GM21786 (cell line): ENCODE results near the gene C1orf232.
A peak's percentile ranks its signal among the peaks of the same experiment; 100 is the strongest.

Experiments used
- ATAC-seq: cut with Tn5 transposase; IDR thresholded peaks from one replicate; pipeline ENCODE4 v1.9.1; 2021; ENCODE audit not compliant: unreplicated experiment

C1orf232 gene

GRCh38 chr1:26180010-26180506, 11.3 kb upstream of the C1orf232 start:
- no peak for ATAC-seq

- ATAC-seq = no peak
Measured at GRCh38 chr1:26177182-26177684, 8.5 kb upstream of the C1orf232 start, which contains the start of gene CNKSR1. Gene CNKSR1, plus strand, starts transcription at chr1:26177491. Its CDS starts 57 bp downstream, at chr1:26177548.

- ATAC-seq = no peak
Measured at GRCh38 chr1:26175346-26175745, 6.6 kb upstream of the C1orf232 start.

GRCh38 chr1:26171084-26172072, 2.6 kb upstream of the C1orf232 start, which contains the start of gene ZNF593OS:
Gene ZNF593OS, minus strand, starts transcription at chr1:26171832. Its CDS starts 171 bp downstream, at chr1:26171661.
- ATAC-seq = no peak

GRCh38 chr1:26170472-26170821, 1.7 kb upstream of the C1orf232 start:
- no peak for ATAC-seq

- ATAC-seq = peak; percentile 89
Measured at GRCh38 chr1:26169669-26170471, 1.1 kb upstream of the C1orf232 start, which contains the start of gene ZNF593. Gene ZNF593, plus strand, starts transcription at chr1:26169908. Its CDS starts 76 bp downstream, at chr1:26169984.

GRCh38 chr1:26169198-26169554, 413 bp upstream of the C1orf232 start:
- no peak for ATAC-seq

GRCh38 chr1:26166719-26167281, 2.0 kb downstream of the C1orf232 start:
- no peak for ATAC-seq

- no peak for ATAC-seq
Measured at GRCh38 chr1:26164861-26165842, 3.6 kb downstream of the C1orf232 start.

GRCh38 chr1:26164036-26164860, 4.5 kb downstream of the C1orf232 start:
- ATAC-seq = no peak

GRCh38 chr1:26163684-26164035, 5.1 kb downstream of the C1orf232 start:
- no peak for ATAC-seq

GRCh38 chr1:26162220-26162709, 6.5 kb downstream of the C1orf232 start:
- no peak for ATAC-seq

- no peak for ATAC-seq
Measured at GRCh38 chr1:26161415-26162219, 7.1 kb downstream of the C1orf232 start.

GRCh38 chr1:26160527-26161414, 8.0 kb downstream of the C1orf232 start:
- no peak for ATAC-seq

- ATAC-seq = no peak
Measured at GRCh38 chr1:26159743-26160039, 9.1 kb downstream of the C1orf232 start.

- no peak for ATAC-seq
Measured at GRCh38 chr1:26158908-26159742, 9.6 kb downstream of the C1orf232 start, which contains the start of gene FAM110D. Gene FAM110D, plus strand, starts transcription at chr1:26159079. Its CDS starts 2,213 bp downstream, at chr1:26161292.
